ENCODE measurements around the gene ALG2. TPM values are rescaled to one million over a fixed set of nuclear protein-coding genes. Genes with fewer than 3 reads are reported as not detected.

The ALG2 gene
- polyA plus RNA-seq, 1 donor from 2014 or later = 15.8 TPM

DNA sequence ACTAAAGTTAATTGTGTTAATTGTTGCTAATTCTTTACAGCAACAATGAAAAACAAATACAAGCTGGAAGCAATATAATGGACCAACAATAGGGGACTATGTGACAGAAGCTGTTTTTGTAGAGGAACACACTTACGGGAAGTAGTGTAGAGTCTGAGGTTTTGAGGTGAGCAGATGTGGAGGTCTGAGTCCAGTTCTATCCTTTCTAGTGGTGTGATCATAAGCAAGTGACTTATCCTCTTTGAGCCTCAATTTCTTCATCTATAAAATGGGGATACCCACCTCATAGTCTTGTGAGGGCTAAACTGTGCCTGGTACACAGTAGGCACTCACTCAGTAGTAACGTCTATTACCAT lies 28.3 kb downstream of the ALG2 start:
- Histone ChIP-seq H3K9me2 (ENCODE audit: insufficient read depth, low read length) (no peaks in the 10 kb centered on the region), H4K20me1 (ENCODE audit: insufficient read depth) (no peaks in the 10 kb centered on the region), H3F3A (ENCODE audit: insufficient read depth, low read length, poor library complexity, severe bottlenecking) (no peaks in the 10 kb centered on the region)

DNA sequence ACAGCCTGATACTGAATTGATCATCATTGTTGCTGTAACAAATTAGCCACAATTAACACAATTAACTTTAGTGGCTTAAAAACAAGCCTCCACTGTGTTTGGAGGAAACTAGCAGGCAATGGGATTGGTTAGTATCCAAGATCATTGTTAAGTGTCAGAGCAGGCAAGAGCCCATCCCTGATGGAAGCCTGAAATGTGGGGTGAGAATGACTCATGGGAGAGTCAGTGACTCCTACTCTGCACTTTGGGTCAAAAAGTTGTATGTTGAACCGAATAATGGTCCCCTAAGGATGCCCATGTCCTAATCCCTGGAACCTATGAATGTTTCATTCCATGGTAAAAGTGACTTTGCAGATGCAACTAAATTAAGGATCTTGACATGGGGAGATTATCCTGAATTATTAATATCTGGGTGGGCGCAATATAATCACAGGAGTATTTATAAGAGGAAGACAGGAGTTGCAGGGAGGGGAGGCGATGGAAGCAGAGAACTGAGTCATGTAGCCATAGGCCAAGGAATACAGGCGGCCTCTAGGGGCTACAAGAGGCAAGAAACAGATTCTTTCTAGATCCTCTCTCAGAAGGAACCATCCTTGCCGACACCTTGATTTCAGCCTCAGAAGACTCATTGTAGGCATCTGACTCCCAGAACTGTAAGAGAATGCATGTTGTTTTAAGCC lies 28.8 kb downstream of the ALG2 start:
- Histone ChIP-seq H3K9me2 (ENCODE audit: insufficient read depth, low read length) (no peaks in the 10 kb centered on the region), H3K36me3 (ENCODE audit: insufficient read depth, low read length) (no peaks in the 10 kb centered on the region), H3K27me3 (ENCODE audit: insufficient read depth, low read depth, low read length) (no peaks in the 10 kb centered on the region), H3F3A (ENCODE audit: insufficient read depth, low read length, poor library complexity, severe bottlenecking) (no peaks in the 10 kb centered on the region), H3K4me2 (ENCODE audit: low read length) (no peak overlapping the region), H3K9me3 (ENCODE audit: low read length) (no peaks in the 10 kb centered on the region), H3K9ac (ENCODE audit: low read length) (no peak overlapping the region), H3K27ac (ENCODE audit: low read length) (no peak overlapping the region), H4K20me1 (ENCODE audit: insufficient read depth) (no peaks in the 10 kb centered on the region), H3K4me3 (ENCODE audit: low read length) (no peak overlapping the region), H2AFZ (ENCODE audit: low read depth, low read length) (no peak overlapping the region), H3K79me2 (replicated peaks; ENCODE audit: insufficient read depth, low read length) (no peaks in the 10 kb centered on the region)
- TF ChIP-seq, protein P1, sequence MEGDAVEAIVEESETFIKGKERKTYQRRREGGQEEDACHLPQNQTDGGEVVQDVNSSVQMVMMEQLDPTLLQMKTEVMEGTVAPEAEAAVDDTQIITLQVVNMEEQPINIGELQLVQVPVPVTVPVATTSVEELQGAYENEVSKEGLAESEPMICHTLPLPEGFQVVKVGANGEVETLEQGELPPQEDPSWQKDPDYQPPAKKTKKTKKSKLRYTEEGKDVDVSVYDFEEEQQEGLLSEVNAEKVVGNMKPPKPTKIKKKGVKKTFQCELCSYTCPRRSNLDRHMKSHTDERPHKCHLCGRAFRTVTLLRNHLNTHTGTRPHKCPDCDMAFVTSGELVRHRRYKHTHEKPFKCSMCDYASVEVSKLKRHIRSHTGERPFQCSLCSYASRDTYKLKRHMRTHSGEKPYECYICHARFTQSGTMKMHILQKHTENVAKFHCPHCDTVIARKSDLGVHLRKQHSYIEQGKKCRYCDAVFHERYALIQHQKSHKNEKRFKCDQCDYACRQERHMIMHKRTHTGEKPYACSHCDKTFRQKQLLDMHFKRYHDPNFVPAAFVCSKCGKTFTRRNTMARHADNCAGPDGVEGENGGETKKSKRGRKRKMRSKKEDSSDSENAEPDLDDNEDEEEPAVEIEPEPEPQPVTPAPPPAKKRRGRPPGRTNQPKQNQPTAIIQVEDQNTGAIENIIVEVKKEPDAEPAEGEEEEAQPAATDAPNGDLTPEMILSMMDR (IDR thresholded peaks at IDR 0.05; ENCODE audit: poor library complexity, severe bottlenecking) = no peak
- TF ChIP-seq MXI1 (conservative IDR thresholded peaks at IDR 0.05; ENCODE audit: poor library complexity, severe bottlenecking) (no peak), RAD21 (conservative IDR thresholded peaks at IDR 0.05) (no peak)

More for the DNA sequence above, 28.3 kb downstream of the ALG2 start:
- no peaks in the 10 kb centered on the region for H3K36me3 ChIP-seq (ENCODE audit: insufficient read depth, low read length)
- no peak overlapping the region for H3K9ac ChIP-seq (ENCODE audit: low read length)
- no peaks in the 10 kb centered on the region for H3K79me2 ChIP-seq (replicated peaks; ENCODE audit: insufficient read depth, low read length)
- H3K27me3 ChIP-seq (ENCODE audit: insufficient read depth, low read depth, low read length) = no peaks in the 10 kb centered on the region
- TF ChIP-seq MXI1 (conservative IDR thresholded peaks at IDR 0.05; ENCODE audit: poor library complexity, severe bottlenecking) (no peak), EP300 (conservative IDR thresholded peaks at IDR 0.05; ENCODE audit: poor library complexity, severe bottlenecking) (no peak), TAF1 (IDR thresholded peaks at IDR 0.05; ENCODE audit: low read depth) (no peak), RAD21 (conservative IDR thresholded peaks at IDR 0.05) (no peak), POLR2AphosphoS5 (IDR thresholded peaks at IDR 0.05) (no peak), SMC3 (conservative IDR thresholded peaks at IDR 0.05; ENCODE audit: poor library complexity) (no peak), EZH2 (IDR thresholded peaks at IDR 0.05; ENCODE audit: borderline replicate concordance, insufficient read depth, low read length, poor library complexity, severe bottlenecking) (no peak)
- TF ChIP-seq, protein P1 (IDR thresholded peaks at IDR 0.05; ENCODE audit: poor library complexity, severe bottlenecking) = no peak
- TF ChIP-seq, protein P2, sequence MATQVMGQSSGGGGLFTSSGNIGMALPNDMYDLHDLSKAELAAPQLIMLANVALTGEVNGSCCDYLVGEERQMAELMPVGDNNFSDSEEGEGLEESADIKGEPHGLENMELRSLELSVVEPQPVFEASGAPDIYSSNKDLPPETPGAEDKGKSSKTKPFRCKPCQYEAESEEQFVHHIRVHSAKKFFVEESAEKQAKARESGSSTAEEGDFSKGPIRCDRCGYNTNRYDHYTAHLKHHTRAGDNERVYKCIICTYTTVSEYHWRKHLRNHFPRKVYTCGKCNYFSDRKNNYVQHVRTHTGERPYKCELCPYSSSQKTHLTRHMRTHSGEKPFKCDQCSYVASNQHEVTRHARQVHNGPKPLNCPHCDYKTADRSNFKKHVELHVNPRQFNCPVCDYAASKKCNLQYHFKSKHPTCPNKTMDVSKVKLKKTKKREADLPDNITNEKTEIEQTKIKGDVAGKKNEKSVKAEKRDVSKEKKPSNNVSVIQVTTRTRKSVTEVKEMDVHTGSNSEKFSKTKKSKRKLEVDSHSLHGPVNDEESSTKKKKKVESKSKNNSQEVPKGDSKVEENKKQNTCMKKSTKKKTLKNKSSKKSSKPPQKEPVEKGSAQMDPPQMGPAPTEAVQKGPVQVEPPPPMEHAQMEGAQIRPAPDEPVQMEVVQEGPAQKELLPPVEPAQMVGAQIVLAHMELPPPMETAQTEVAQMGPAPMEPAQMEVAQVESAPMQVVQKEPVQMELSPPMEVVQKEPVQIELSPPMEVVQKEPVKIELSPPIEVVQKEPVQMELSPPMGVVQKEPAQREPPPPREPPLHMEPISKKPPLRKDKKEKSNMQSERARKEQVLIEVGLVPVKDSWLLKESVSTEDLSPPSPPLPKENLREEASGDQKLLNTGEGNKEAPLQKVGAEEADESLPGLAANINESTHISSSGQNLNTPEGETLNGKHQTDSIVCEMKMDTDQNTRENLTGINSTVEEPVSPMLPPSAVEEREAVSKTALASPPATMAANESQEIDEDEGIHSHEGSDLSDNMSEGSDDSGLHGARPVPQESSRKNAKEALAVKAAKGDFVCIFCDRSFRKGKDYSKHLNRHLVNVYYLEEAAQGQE (IDR thresholded peaks at IDR 0.05; ENCODE audit: borderline replicate concordance) = no peak
- no peak overlapping the region for H3K4me2 ChIP-seq (ENCODE audit: low read length)
- H3K4me3 ChIP-seq (ENCODE audit: low read length) = no peak overlapping the region
- H2AFZ ChIP-seq (ENCODE audit: low read depth, low read length) = no peak overlapping the region
- H3K9me3 ChIP-seq (ENCODE audit: low read length) = no peaks in the 10 kb centered on the region
- no peak overlapping the region for H3K27ac ChIP-seq (ENCODE audit: low read length)
